ENCODE results near the gene HHAT.

The HHAT gene

DNA sequence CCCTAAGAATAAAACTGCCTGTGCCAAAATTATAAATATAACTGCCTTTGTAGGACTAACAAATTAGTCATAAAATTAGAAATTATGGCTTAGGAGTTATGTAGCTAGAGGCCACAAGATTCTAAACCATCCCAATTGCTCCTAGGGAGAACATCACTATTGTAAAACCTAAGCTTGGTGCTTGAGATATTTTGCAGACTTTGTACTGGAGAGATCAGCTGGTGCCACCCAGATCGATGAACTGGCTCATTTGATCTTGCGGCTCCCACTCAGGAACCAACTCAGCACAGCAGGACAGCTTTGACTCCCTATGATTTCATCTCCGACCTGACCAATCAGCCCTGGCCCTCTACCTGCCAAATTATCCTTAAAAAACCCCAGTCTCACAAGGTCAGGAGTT is 30.6 kb downstream of the HHAT start:
- Histone ChIP-seq H3K27ac (ENCODE audit: low read length) (no peak overlapping the region), H3K27me3 (ENCODE audit: insufficient read depth, low read length, poor library complexity) (no peaks in the 10 kb centered on the region), H3K4me2 (ENCODE audit: insufficient read depth, low read length) (no peak overlapping the region), H3K4me1 (ENCODE audit: insufficient read depth, low read length) (no peaks in the 10 kb centered on the region), H3K36me3 (ENCODE audit: insufficient read depth, low read length) (no peaks in the 10 kb centered on the region), H3K9me3 (ENCODE audit: insufficient read depth, low read length, severe bottlenecking) (no peaks in the 10 kb centered on the region), H4K20me1 (ENCODE audit: insufficient read depth, low read length) (no peaks in the 10 kb centered on the region), H3K4me3 (ENCODE audit: low read depth in 1 of 2, low read length in 2 of 2) (no peak overlapping the region), H2AFZ (ENCODE audit: low read depth, low read length) (no peak overlapping the region), H3K9ac (ENCODE audit: low read depth, low read length) (no peak overlapping the region), H3K79me2 (ENCODE audit: insufficient read depth, low read length) (no peaks in the 10 kb centered on the region)
- ATAC-seq (ENCODE audit: insufficient read depth, low read depth) = no peak
- DNase-seq = no peak
- TF ChIP-seq EZH2 (IDR thresholded peaks at IDR 0.05; ENCODE audit: borderline replicate concordance, low read depth, low read length, severe bottlenecking) = no peak
- TF ChIP-seq, protein P1, sequence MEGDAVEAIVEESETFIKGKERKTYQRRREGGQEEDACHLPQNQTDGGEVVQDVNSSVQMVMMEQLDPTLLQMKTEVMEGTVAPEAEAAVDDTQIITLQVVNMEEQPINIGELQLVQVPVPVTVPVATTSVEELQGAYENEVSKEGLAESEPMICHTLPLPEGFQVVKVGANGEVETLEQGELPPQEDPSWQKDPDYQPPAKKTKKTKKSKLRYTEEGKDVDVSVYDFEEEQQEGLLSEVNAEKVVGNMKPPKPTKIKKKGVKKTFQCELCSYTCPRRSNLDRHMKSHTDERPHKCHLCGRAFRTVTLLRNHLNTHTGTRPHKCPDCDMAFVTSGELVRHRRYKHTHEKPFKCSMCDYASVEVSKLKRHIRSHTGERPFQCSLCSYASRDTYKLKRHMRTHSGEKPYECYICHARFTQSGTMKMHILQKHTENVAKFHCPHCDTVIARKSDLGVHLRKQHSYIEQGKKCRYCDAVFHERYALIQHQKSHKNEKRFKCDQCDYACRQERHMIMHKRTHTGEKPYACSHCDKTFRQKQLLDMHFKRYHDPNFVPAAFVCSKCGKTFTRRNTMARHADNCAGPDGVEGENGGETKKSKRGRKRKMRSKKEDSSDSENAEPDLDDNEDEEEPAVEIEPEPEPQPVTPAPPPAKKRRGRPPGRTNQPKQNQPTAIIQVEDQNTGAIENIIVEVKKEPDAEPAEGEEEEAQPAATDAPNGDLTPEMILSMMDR (IDR thresholded peaks at IDR 0.05; ENCODE audit: borderline replicate concordance, extremely low read depth, low read length, poor library complexity, severe bottlenecking) = no peak

DNA sequence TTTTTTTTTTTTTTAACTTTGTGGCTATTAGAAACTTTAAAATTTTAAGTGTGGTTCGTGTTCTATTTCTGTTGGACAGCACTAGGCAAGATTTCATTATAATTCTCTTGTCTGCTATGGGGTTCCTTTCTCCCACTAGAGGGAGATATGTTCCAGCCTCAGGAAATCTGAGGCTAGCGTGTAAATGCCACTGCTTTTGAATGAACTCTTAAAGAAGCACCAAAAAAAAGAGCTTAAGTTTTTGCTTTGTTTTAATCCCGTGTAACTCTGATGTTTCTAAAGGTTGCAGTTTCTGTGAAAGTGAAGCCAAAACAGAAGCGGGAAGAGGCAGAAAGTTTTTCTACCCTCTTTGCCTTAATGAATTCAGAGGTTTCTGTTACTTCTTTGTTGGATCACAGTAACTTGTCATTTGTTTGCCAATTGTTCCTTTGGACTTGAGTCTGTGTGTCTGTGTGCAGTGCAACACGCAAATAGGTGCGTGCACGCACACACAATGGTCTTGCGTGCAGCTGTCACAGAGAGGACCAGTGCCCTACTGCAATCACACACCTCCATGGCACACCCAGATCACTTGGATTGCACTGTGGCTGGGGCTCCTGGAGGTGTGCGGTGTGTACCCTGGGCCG is 32.3 kb downstream of the HHAT start:
- Histone ChIP-seq H3K9me3 (ENCODE audit: insufficient read depth, low read length, severe bottlenecking) (no peaks in the 10 kb centered on the region), H3K27me3 (ENCODE audit: insufficient read depth, low read length, poor library complexity) (no peaks in the 10 kb centered on the region), H3K4me2 (ENCODE audit: insufficient read depth, low read length) (no peak overlapping the region), H3K36me3 (ENCODE audit: insufficient read depth, low read length) (no peaks in the 10 kb centered on the region), H3K27ac (ENCODE audit: low read length) (no peak overlapping the region), H3K4me3 (ENCODE audit: low read depth in 1 of 2, low read length in 2 of 2) (no peak overlapping the region), H3K79me2 (ENCODE audit: insufficient read depth, low read length) (no peaks in the 10 kb centered on the region), H3K9ac (ENCODE audit: low read depth, low read length) (no peak overlapping the region), H3K4me1 (ENCODE audit: insufficient read depth, low read length) (no peaks in the 10 kb centered on the region), H2AFZ (ENCODE audit: low read depth, low read length) (no peak overlapping the region; the same call in 1 of the 2 replicates), H4K20me1 (ENCODE audit: insufficient read depth, low read length) (no peaks in the 10 kb centered on the region)
- DNase-seq = no peak
- peak; percentile 69; the same call in 2 of the 3 replicates for ATAC-seq (ENCODE audit: insufficient read depth, low read depth)
- TF ChIP-seq, protein P1 (IDR thresholded peaks at IDR 0.05; ENCODE audit: borderline replicate concordance, extremely low read depth, low read length, poor library complexity, severe bottlenecking) = peak; percentile 63
- no peak for TF ChIP-seq EZH2 (IDR thresholded peaks at IDR 0.05; ENCODE audit: borderline replicate concordance, low read depth, low read length, severe bottlenecking)

DNA sequence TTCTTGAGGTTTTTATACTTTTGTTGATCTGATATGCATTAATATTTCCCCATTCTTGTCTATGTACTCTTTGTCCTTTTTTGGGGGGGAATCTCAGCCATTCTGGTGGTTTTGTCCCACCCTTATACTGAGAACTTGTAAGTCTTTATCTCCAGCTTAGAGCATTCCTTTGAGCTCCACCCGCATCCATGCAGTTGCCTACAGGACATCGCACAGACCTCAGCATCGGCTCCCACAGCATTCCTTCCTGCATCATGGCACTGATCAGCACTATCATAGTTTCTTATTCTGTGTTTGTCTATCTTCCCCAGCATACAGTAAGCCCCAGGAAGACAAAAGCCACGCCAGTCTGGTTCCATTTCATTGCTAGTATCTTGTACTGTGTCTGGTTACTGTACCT is 33.0 kb downstream of the HHAT start:
- DNase-seq = no peak
- no peak overlapping the region for H2AFZ ChIP-seq (ENCODE audit: low read depth, low read length)
- ATAC-seq (ENCODE audit: insufficient read depth, low read depth) = no peak
- no peaks in the 10 kb centered on the region for H3K36me3 ChIP-seq (ENCODE audit: insufficient read depth, low read length)
- H3K79me2 ChIP-seq (ENCODE audit: insufficient read depth, low read length) = no peaks in the 10 kb centered on the region
- no peak overlapping the region for H3K27ac ChIP-seq (ENCODE audit: low read length)
- no peak overlapping the region for H3K4me3 ChIP-seq (ENCODE audit: low read depth in 1 of 2, low read length in 2 of 2)
- H3K9me3 ChIP-seq (ENCODE audit: insufficient read depth, low read length, severe bottlenecking) = no peaks in the 10 kb centered on the region
- TF ChIP-seq, protein P1 (IDR thresholded peaks at IDR 0.05; ENCODE audit: borderline replicate concordance, extremely low read depth, low read length, poor library complexity, severe bottlenecking) = no peak
- TF ChIP-seq EZH2 (IDR thresholded peaks at IDR 0.05; ENCODE audit: borderline replicate concordance, low read depth, low read length, severe bottlenecking) = no peak
- H3K4me1 ChIP-seq (ENCODE audit: insufficient read depth, low read length) = no peaks in the 10 kb centered on the region
- no peaks in the 10 kb centered on the region for H3K27me3 ChIP-seq (ENCODE audit: insufficient read depth, low read length, poor library complexity)
- H3K9ac ChIP-seq (ENCODE audit: low read depth, low read length) = no peak overlapping the region
- H4K20me1 ChIP-seq (ENCODE audit: insufficient read depth, low read length) = no peaks in the 10 kb centered on the region
- H3K4me2 ChIP-seq (ENCODE audit: insufficient read depth, low read length) = no peak overlapping the region
